Keratinocyte (primary cell): ENCODE results near the gene MGAT5.

Experiments used
- CTCF ChIP-seq, 3 experiments: IDR thresholded peaks in 1 of 3; conservative IDR thresholded peaks in 1 of 3; optimal IDR thresholded peaks in 1 of 3; 2 replicates in 2 of 3; 3 replicates in 1 of 3; pipeline versions ENCODE3 to v1.5.1; 2011; ENCODE audit warnings: low read length in 3 of 3, mild to moderate bottlenecking in 3 of 3, moderate library complexity in 2 of 3, control low read depth in 1 of 3, inconsistent platforms in 1 of 3; ENCODE audit not compliant: insufficient read depth in 2 of 3; ENCODE audit errors: extremely low read depth in 1 of 3
- EZH2 ChIP-seq: IDR thresholded peaks from one replicate; pipeline ENCODE4 v1.6.1; 2012; ENCODE audit warnings: inconsistent platforms, mild to moderate bottlenecking, low read length, moderate library complexity

- TF ChIP-seq EZH2 (no peak), CTCF (optimal IDR thresholded peaks at IDR 0.05 in 1 of 3, IDR thresholded peaks at IDR 0.05 in 1 of 3, conservative IDR thresholded peaks at IDR 0.05 in 1 of 3; ENCODE audit: extremely low read depth in 1 of 3, insufficient read depth in 2 of 3, low read length in 3 of 3) (no peak)
Observed at GRCh38 chr2:134446383-134447017, 192.6 kb downstream of the MGAT5 start.
